ENCODE measurements around the gene APLP2.

DNA sequence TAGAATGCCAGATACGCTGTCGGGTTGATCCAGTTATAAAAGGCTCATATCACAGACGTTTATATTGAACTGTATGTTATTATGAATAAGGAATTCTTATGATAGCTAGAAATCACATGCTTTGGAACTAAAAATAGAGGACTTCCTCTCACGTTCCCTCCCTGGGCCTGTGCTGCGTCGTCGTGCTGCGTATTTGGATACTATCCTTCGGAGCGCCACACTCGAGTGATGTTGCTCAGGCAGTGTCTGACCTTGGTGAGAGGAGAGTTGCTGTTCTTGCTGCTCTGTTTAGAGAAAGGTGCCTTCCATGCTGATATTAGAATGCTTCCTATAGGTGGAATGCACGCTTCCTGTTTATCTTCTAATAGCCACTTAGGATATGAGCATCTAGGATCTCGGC, 69.7 kb downstream of the APLP2 start:
- TF ChIP-seq, protein P1, sequence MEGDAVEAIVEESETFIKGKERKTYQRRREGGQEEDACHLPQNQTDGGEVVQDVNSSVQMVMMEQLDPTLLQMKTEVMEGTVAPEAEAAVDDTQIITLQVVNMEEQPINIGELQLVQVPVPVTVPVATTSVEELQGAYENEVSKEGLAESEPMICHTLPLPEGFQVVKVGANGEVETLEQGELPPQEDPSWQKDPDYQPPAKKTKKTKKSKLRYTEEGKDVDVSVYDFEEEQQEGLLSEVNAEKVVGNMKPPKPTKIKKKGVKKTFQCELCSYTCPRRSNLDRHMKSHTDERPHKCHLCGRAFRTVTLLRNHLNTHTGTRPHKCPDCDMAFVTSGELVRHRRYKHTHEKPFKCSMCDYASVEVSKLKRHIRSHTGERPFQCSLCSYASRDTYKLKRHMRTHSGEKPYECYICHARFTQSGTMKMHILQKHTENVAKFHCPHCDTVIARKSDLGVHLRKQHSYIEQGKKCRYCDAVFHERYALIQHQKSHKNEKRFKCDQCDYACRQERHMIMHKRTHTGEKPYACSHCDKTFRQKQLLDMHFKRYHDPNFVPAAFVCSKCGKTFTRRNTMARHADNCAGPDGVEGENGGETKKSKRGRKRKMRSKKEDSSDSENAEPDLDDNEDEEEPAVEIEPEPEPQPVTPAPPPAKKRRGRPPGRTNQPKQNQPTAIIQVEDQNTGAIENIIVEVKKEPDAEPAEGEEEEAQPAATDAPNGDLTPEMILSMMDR (conservative IDR thresholded peaks at IDR 0.05; ENCODE audit: low read depth in 2 of 2): no peak
- no peak for TF ChIP-seq EZH2 (IDR thresholded peaks at IDR 0.05; ENCODE audit: low read depth, unreplicated experiment)

Measured in GM23338 (cell line).